Activated gamma-delta T cell treated with anti-CD3 and anti-CD28 coated beads, Interleukin-2, amount 50 U/mL, for 16 hours (primary cell): Measurements from ENCODE around the gene RTN4RL1.

Experiments
- DNase-seq: peaks from one replicate; pipeline ENCODE4 v3.0.0-alpha.2; 2020; ENCODE audit warnings: low read depth

The RTN4RL1 gene

GRCh38 chr17:1919201-1919600 lies 105.9 kb downstream of the RTN4RL1 start:
- DNase-seq = no peak

- DNase-seq = no peak
These were observed 106.6 kb downstream of the RTN4RL1 start for GRCh38 chr17:1918346-1919162.

GRCh38 chr17:1916963-1917715 lies 108.0 kb downstream of the RTN4RL1 start:
- no peak for DNase-seq

- DNase-seq = no peak
These were observed 108.8 kb downstream of the RTN4RL1 start for GRCh38 chr17:1916316-1916715.

- DNase-seq = no peak
These were observed 109.2 kb downstream of the RTN4RL1 start for GRCh38 chr17:1915889-1916288.

GRCh38 chr17:1914661-1915083 lies 110.5 kb downstream of the RTN4RL1 start:
- no peak for DNase-seq

- DNase-seq = no peak
These were observed 111.4 kb downstream of the RTN4RL1 start for GRCh38 chr17:1913702-1914101.

GRCh38 chr17:1912146-1912545 lies 113.0 kb downstream of the RTN4RL1 start:
- DNase-seq = no peak

- DNase-seq = no peak
These were observed 115.1 kb downstream of the RTN4RL1 start for GRCh38 chr17:1909985-1910384.

GRCh38 chr17:1908699-1909309 lies 116.3 kb downstream of the RTN4RL1 start:
- no peak for DNase-seq

- DNase-seq = no peak
These were observed 117.0 kb downstream of the RTN4RL1 start for GRCh38 chr17:1907909-1908698.

- DNase-seq = no peak
These were observed 117.9 kb downstream of the RTN4RL1 start for GRCh38 chr17:1907216-1907631.

- no peak for DNase-seq
These were observed 118.5 kb downstream of the RTN4RL1 start for GRCh38 chr17:1906662-1907101.

- DNase-seq = no peak
These were observed 119.8 kb downstream of the RTN4RL1 start for GRCh38 chr17:1905190-1905913.

- no peak for DNase-seq
These were observed 120.6 kb downstream of the RTN4RL1 start for GRCh38 chr17:1904273-1905182.

- DNase-seq = no peak
These were observed 125.6 kb downstream of the RTN4RL1 start for GRCh38 chr17:1899403-1900000.

- DNase-seq = no peak
These were observed 126.3 kb downstream of the RTN4RL1 start for GRCh38 chr17:1898872-1899271.

GRCh38 chr17:1898332-1898731 lies 126.8 kb downstream of the RTN4RL1 start:
- no peak for DNase-seq

- no peak for DNase-seq
These were observed 128.0 kb downstream of the RTN4RL1 start for GRCh38 chr17:1897105-1897656.
